Measurements from ENCODE around the gene CDC73.

The CDC73 gene

GRCh38 chr1:193087893-193088292, 33.9 kb upstream of the CDC73 start:
- no CpG with 5 or more reads among the region's 3 CpGs for WGBS (ENCODE audit: insufficient coverage)
- no peak overlapping the region for H3K27ac ChIP-seq (ENCODE audit: insufficient read depth in 1 of 2, low read depth in 1 of 2, low read length in 2 of 2, poor library complexity in 1 of 2, severe bottlenecking in 2 of 2)
- CTCF ChIA-PET, result no interaction called here
- POLR2A ChIA-PET, result no interaction called here
- H3K9me3 ChIP-seq (ENCODE audit: control extremely low read depth in 1 of 5, control insufficient read depth in 4 of 5, insufficient read depth in 2 of 5, low read depth in 1 of 5, low read length in 4 of 5), result no peaks in the 10 kb centered on the region
- no peak overlapping the region for H3K4me3 ChIP-seq (ENCODE audit: control insufficient read depth in 1 of 7, extremely low read depth in 1 of 7, insufficient read depth in 4 of 7, low read depth in 2 of 7, low read length in 6 of 7)
- DNase-seq, result no peak
- peaks cover 6 to 30% (median 22%) of the 10 kb centered on the region in 4 experiments for H3K36me3 ChIP-seq (ENCODE audit: control insufficient read depth in 4 of 4, insufficient read depth in 4 of 4, low read length in 3 of 4)
- H3K27me3 ChIP-seq (replicated peaks in 2 of 5; ENCODE audit: control insufficient read depth in 4 of 5, insufficient read depth in 5 of 5, low read length in 4 of 5), result no peaks in the 10 kb centered on the region
- no peaks in the 10 kb centered on the region for H3K4me1 ChIP-seq (ENCODE audit: control extremely low read depth in 1 of 4, control insufficient read depth in 4 of 4, insufficient read depth in 4 of 4, low read length in 3 of 4)

DNA sequence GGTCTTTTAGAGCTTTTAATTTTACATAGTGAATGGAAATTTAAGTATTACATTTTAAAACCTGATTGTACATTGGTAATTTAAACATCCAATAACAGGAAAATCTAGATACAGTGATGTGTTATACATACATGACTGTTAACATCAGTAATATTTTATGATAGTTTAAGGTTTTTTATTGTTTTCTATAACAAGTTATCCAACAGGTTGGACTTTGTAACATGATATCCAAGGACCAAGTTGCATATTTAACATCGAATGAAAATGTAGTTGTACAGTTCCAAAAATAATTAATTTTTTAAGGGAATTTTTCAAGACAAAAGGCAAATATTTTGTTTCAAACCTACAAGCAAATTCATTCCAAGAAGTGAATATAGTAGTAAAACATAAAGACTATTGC, 31.0 kb upstream of the CDC73 start:
- no peak overlapping the region for H3K27ac ChIP-seq (ENCODE audit: insufficient read depth in 1 of 2, low read depth in 1 of 2, low read length in 2 of 2, poor library complexity in 1 of 2, severe bottlenecking in 2 of 2)
- no CpG with 5 or more reads among the region's 1 CpG for WGBS (ENCODE audit: insufficient coverage)
- H3K9me3 ChIP-seq (ENCODE audit: control extremely low read depth in 1 of 5, control insufficient read depth in 4 of 5, insufficient read depth in 2 of 5, low read depth in 1 of 5, low read length in 4 of 5), result no peaks in the 10 kb centered on the region
- H3K4me3 ChIP-seq (ENCODE audit: control insufficient read depth in 1 of 7, extremely low read depth in 1 of 7, insufficient read depth in 4 of 7, low read depth in 2 of 7, low read length in 6 of 7), result no peak overlapping the region
- POLR2A ChIA-PET, result no interaction called here
- CTCF ChIA-PET, result no interaction called here
- no peak for DNase-seq
- H3K4me1 ChIP-seq (ENCODE audit: control extremely low read depth in 1 of 4, control insufficient read depth in 4 of 4, insufficient read depth in 4 of 4, low read length in 3 of 4), result no peaks in the 10 kb centered on the region
- no peaks in the 10 kb centered on the region for H3K27me3 ChIP-seq (replicated peaks in 2 of 5; ENCODE audit: control insufficient read depth in 4 of 5, insufficient read depth in 5 of 5, low read length in 4 of 5)
- peaks cover 0 to 22% (median 13%) of the 10 kb centered on the region in 4 experiments for H3K36me3 ChIP-seq (ENCODE audit: control insufficient read depth in 4 of 4, insufficient read depth in 4 of 4, low read length in 3 of 4)

- Histone ChIP-seq H3K4me3 (ENCODE audit: control insufficient read depth in 1 of 7, extremely low read depth in 1 of 7, insufficient read depth in 4 of 7, low read depth in 2 of 7, low read length in 6 of 7) (no peak overlapping the region), H3K27ac (ENCODE audit: insufficient read depth in 1 of 2, low read depth in 1 of 2, low read length in 2 of 2, poor library complexity in 1 of 2, severe bottlenecking in 2 of 2) (no peak overlapping the region), H3K9me3 (ENCODE audit: control extremely low read depth in 1 of 5, control insufficient read depth in 4 of 5, insufficient read depth in 2 of 5, low read depth in 1 of 5, low read length in 4 of 5) (no peaks in the 10 kb centered on the region), H3K27me3 (replicated peaks in 2 of 5; ENCODE audit: control insufficient read depth in 4 of 5, insufficient read depth in 5 of 5, low read length in 4 of 5) (no peaks in the 10 kb centered on the region), H3K36me3 (ENCODE audit: control insufficient read depth in 4 of 4, insufficient read depth in 4 of 4, low read length in 3 of 4) (peaks cover 4 to 48% (median 25%) of the 10 kb centered on the region in 4 experiments), H3K4me1 (ENCODE audit: control extremely low read depth in 1 of 4, control insufficient read depth in 4 of 4, insufficient read depth in 4 of 4, low read length in 3 of 4) (no peaks in the 10 kb centered on the region)
- POLR2A ChIA-PET, result no interaction called here
- no peak for DNase-seq
- WGBS (ENCODE audit: insufficient coverage), result 94% methylated on average over 7 of the region's 11 CpGs
- CTCF ChIA-PET, result no interaction called here
Observed at GRCh38 chr1:193094112-193094511, 27.7 kb upstream of the CDC73 start.

DNA sequence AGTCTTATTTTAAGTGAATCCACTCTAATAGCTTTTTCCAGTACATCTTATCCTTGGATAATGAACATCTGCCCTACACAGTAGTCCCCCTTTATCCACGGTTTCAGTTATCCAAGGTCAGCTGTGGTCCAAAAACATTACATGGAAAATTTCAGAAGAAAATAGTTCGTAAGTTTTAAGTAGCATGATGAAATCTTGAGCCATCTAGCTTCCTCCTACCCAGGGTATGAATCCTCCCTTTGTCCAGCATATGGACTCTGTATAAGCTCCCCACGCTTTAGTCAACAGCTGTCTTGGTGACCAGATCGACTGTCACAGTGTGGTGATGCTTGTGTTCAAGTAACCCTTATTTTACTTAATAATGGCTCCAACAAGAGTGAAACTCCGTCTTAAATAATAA, 19.2 kb upstream of the CDC73 start:
- H3K9me3 ChIP-seq (ENCODE audit: control extremely low read depth in 1 of 5, control insufficient read depth in 4 of 5, insufficient read depth in 2 of 5, low read depth in 1 of 5, low read length in 4 of 5), result no peaks in the 10 kb centered on the region
- no peak overlapping the region for H3K27ac ChIP-seq (ENCODE audit: insufficient read depth in 1 of 2, low read depth in 1 of 2, low read length in 2 of 2, poor library complexity in 1 of 2, severe bottlenecking in 2 of 2)
- POLR2A ChIA-PET, result interaction anchor here (1.2 kb wide), 1 partner anchor 19 kb away, joined by 3 read pairs; no protein-coding TSS in a partner anchor
- peaks cover 3 to 23% (median 13%) of the 10 kb centered on the region in 4 experiments for H3K36me3 ChIP-seq (ENCODE audit: control insufficient read depth in 4 of 4, insufficient read depth in 4 of 4, low read length in 3 of 4)
- DNase-seq, result no peak
- CTCF ChIA-PET, result interaction anchor here (2.2 kb wide), 1 partner anchor 19 kb away, joined by 11 read pairs; the partner anchor contains the start of gene CDC73
- peaks cover 10 to 18% (median 14%) of the 10 kb centered on the region in 4 experiments for H3K4me1 ChIP-seq (ENCODE audit: control extremely low read depth in 1 of 4, control insufficient read depth in 4 of 4, insufficient read depth in 4 of 4, low read length in 3 of 4)
- no peak overlapping the region for H3K4me3 ChIP-seq (ENCODE audit: control insufficient read depth in 1 of 7, extremely low read depth in 1 of 7, insufficient read depth in 4 of 7, low read depth in 2 of 7, low read length in 6 of 7)
- WGBS (ENCODE audit: insufficient coverage), result 100% methylated on average over 1 of the region's 5 CpGs
- H3K27me3 ChIP-seq (replicated peaks in 2 of 5; ENCODE audit: control insufficient read depth in 4 of 5, insufficient read depth in 5 of 5, low read length in 4 of 5), result no peaks in the 10 kb centered on the region

DNA sequence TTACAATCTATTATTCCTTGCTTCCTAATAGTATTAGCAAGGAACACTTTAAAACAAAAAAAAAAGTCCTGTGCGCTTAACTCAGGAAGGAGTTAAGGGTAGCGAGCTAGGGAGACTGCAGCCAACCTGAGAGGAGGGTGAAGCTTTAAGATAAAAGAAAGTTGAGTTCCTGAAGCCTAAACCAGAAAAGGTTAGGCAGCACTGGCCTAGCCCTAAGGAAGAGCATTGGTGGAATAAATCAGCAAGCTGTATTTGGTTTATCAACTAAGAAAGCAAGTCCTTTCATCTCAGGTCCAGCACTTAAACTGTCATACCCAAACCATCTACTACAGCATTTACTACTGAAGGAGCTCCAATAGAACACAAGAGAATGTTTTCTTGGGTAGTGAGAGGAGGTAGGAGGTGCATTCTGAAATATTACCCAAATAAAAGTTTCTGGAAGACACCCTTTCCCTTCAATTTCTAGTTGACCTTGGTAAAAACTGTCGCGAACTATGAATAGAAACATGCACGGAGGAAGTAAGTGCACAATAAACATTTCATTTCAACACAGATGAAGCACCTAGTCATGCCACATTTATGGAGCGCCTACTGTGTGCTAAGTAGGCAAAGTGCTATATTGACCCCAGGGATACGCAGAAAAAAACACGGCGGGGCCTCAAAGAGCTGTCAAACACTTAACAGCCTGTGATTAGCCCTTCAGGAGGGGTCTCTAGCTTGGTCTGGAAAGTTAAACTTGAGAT, 17.9 kb upstream of the CDC73 start:
- Histone ChIP-seq H3K27me3 (replicated peaks in 2 of 5; ENCODE audit: control insufficient read depth in 4 of 5, insufficient read depth in 5 of 5, low read length in 4 of 5) (no peaks in the 10 kb centered on the region), H3K27ac (ENCODE audit: insufficient read depth in 1 of 2, low read depth in 1 of 2, low read length in 2 of 2, poor library complexity in 1 of 2, severe bottlenecking in 2 of 2) (peak overlapping the region; percentile 47 to 85), H3K36me3 (ENCODE audit: control insufficient read depth in 4 of 4, insufficient read depth in 4 of 4, low read length in 3 of 4) (peaks cover 0 to 16% (median 8%) of the 10 kb centered on the region in 4 experiments), H3K9me3 (ENCODE audit: control extremely low read depth in 1 of 5, control insufficient read depth in 4 of 5, insufficient read depth in 2 of 5, low read depth in 1 of 5, low read length in 4 of 5) (no peaks in the 10 kb centered on the region), H3K4me3 (ENCODE audit: control insufficient read depth in 1 of 7, extremely low read depth in 1 of 7, insufficient read depth in 4 of 7, low read depth in 2 of 7, low read length in 6 of 7) (peak overlapping the region; percentile 60 to 98 (median 87)), H3K4me1 (ENCODE audit: control extremely low read depth in 1 of 4, control insufficient read depth in 4 of 4, insufficient read depth in 4 of 4, low read length in 3 of 4) (peaks cover 10 to 18% (median 14%) of the 10 kb centered on the region in 4 experiments)
- ChIA-PET POLR2A (interaction anchor here (1.0 to 1.2 kb wide), 2 partner anchors 18 to 43 kb away, joined by 3 read pairs; no protein-coding TSS in a partner anchor), CTCF (interaction anchor here (0.8 to 2.2 kb wide), 6 partner anchors 9 to 42 kb away, joined by 3 to 11 read pairs (median 3); partner anchors contain the start of gene CDC73)
- DNase-seq, result no peak
- 13% methylated on average over 5 of the region's 9 CpGs for WGBS (ENCODE audit: insufficient coverage)

DNA sequence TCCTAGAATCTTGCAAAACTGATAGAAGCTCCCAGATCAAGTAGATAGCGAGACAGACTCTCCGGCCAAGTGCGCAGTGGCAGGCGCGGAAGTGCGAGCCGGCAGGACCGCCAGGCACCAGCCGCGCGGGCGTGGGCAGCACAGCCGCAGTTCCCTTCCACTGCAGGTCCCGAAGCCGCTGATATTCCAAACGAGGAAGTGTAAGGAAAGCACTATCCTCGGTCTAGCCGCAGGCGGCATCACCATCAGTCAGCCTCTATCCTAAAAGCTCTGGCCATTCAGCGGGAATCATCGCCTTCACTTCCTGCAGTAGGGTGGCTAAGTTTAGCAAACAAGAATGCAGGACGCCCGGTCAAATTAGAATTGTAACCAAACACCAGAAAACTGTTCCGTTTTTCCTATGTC, 17.3 kb upstream of the CDC73 start:
- under 1% methylated on average over 24 of the region's 24 CpGs for WGBS (ENCODE audit: insufficient coverage)
- H3K27ac ChIP-seq (ENCODE audit: insufficient read depth in 1 of 2, low read depth in 1 of 2, low read length in 2 of 2, poor library complexity in 1 of 2, severe bottlenecking in 2 of 2), result peak overlapping the region; percentile 47 to 85
- no peaks in the 10 kb centered on the region for H3K9me3 ChIP-seq (ENCODE audit: control extremely low read depth in 1 of 5, control insufficient read depth in 4 of 5, insufficient read depth in 2 of 5, low read depth in 1 of 5, low read length in 4 of 5)
- H3K27me3 ChIP-seq (replicated peaks in 2 of 5; ENCODE audit: control insufficient read depth in 4 of 5, insufficient read depth in 5 of 5, low read length in 4 of 5), result no peaks in the 10 kb centered on the region
- CTCF ChIA-PET, result interaction anchor here (1.0 to 1.7 kb wide), 4 partner anchors 11 to 42 kb away, joined by 3 to 7 read pairs (median 3); no protein-coding TSS in a partner anchor
- H3K4me3 ChIP-seq (ENCODE audit: control insufficient read depth in 1 of 7, extremely low read depth in 1 of 7, insufficient read depth in 4 of 7, low read depth in 2 of 7, low read length in 6 of 7), result peak overlapping the region; percentile 60 to 98 (median 87)
- POLR2A ChIA-PET, result interaction anchor here (1.0 kb wide), 1 partner anchor 44 kb away, joined by 3 read pairs; no protein-coding TSS in a partner anchor
- peaks cover 0 to 12% (median 6%) of the 10 kb centered on the region in 4 experiments for H3K36me3 ChIP-seq (ENCODE audit: control insufficient read depth in 4 of 4, insufficient read depth in 4 of 4, low read length in 3 of 4)
- DNase-seq, result peak in 1 of 3 donors; percentile 5
- peaks cover 10 to 18% (median 14%) of the 10 kb centered on the region in 4 experiments for H3K4me1 ChIP-seq (ENCODE audit: control extremely low read depth in 1 of 4, control insufficient read depth in 4 of 4, insufficient read depth in 4 of 4, low read length in 3 of 4)
